HuH-7.5 (cell line): Measurements from ENCODE around the gene CFAP65.

Experiments
- DNase-seq: peaks from one replicate; pipeline ENCODE4 v3.0.0; 2011; ENCODE audit warnings: low spot score

The CFAP65 gene

DNA sequence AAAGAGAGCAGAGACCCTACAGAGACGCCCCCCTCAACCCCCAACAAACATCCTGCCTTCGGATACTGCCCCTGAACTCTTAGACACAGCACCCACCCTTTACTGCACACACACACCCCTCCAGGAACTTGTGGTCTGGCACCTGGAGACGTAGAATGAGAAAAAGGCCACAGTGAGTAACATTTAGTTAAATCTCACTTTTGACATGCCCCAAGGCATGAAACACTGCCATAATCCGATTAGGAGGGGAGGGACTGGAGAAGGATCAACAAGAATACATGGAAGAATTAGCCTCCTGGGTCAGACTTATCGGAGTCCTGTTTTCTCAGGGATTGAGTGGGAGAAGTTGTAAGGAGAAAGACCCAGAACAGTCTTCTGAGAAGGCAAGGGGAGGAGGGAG is 77.7 kb downstream of the CFAP65 start:
- no peak for DNase-seq

DNA sequence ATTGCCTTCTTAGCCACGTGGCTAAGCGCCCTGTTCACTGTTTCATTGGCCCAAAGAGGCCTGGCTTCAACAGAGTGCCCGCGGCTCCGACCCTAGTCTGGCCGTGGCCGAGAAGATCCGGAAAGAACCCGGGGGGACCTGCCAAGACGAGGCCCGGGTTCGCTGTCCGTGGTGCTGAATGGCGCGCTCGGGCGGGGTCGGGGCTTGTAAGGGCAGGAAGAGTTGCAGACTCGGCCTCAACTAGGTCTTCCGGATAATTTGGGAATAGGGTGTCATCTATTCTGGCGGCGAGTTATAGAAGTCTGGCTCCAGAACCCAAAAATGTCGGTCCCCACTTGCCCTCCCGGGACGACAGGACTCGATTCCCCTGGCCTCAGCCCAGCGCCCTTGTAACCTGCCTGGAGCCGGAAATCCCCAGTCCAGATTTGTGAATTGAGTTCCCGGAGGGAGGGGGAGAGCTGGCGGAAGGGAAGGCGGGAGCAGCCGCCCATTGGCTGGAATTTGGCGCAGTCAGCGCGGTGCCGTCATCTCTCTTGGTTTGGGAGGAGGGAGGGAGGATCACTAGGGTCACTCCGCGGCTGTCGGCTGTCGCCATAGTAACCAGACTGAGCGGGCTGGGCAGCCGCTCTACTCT is 78.3 kb downstream of the CFAP65 start:
- DNase-seq: peak; percentile 82

GRCh38 chr2:218961651-218962570 is 79.4 kb downstream of the CFAP65 start:
- no peak for DNase-seq

DNA sequence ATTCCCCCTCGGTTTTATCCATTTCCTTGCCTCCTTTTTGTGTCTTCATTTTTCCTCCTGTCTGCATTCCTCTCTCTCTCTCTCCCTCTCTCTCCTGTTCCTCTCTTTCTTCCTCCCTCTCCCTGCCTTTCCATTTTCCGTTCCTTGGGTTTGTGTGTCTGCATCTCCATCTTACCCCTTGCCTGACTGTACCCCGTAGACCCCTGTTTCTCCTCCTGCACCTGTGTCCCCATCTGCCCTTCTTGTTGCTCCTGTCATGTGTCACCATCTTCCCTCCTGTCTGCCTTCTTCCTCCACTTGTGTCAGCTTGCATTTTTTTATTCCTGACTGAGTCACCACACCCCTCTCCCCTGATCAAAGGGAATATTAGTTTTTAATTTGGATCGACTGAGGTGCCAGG is 80.1 kb downstream of the CFAP65 start:
- no peak for DNase-seq

- DNase-seq: no peak
Measured at GRCh38 chr2:218960309-218961165, 80.8 kb downstream of the CFAP65 start.

DNA sequence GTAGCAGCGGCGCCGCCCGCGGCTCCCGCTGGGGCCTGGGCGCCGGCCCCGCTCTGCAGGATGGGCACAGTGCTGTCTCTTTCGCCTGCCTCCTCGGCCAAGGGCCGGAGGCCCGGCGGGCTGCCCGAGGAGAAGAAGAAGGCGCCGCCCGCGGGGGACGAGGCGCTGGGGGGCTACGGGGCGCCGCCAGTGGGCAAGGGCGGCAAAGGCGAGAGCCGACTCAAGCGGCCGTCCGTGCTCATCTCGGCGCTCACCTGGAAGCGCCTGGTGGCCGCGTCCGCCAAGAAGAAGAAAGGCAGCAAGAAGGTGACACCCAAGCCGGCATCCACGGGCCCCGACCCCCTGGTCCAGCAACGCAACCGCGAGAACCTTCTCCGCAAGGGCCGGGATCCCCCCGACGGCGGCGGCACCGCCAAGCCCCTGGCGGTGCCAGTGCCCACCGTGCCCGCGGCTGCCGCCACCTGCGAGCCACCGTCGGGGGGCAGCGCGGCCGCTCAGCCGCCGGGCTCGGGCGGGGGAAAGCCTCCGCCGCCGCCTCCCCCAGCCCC is 81.5 kb downstream of the CFAP65 start:
- no peak for DNase-seq

- DNase-seq: peak; percentile 94
Measured at GRCh38 chr2:218959141-218959731, 82.1 kb downstream of the CFAP65 start, which contains the start of gene CDK5R2. Gene CDK5R2, plus strand, starts transcription at chr2:218959666. Its CDS starts 155 bp downstream, at chr2:218959821.

GRCh38 chr2:218958276-218958675 is 83.0 kb downstream of the CFAP65 start:
- DNase-seq: no peak

- no peak for DNase-seq
Measured at GRCh38 chr2:218957671-218958070, 83.6 kb downstream of the CFAP65 start.

- no peak for DNase-seq
Measured at GRCh38 chr2:218956039-218956438, 85.3 kb downstream of the CFAP65 start.

GRCh38 chr2:218954541-218955300 is 86.6 kb downstream of the CFAP65 start:
- no peak for DNase-seq

GRCh38 chr2:218953366-218953954 is 87.9 kb downstream of the CFAP65 start:
- DNase-seq: no peak
